COLO668 (cell line): ENCODE data around the gene GPR179.
A peak's percentile ranks its signal among the peaks of the same experiment; 100 is the strongest.
"Not testable (repeated sequence)": the region's sequence is repeated elsewhere in the genome, so short reads cannot be mapped to it uniquely, and the experiment has no call there.

Source experiments
- DNase-seq: peaks from one replicate; lab custom pipeline; 2025; ENCODE audit not compliant: unreplicated experiment; lab: John Stamatoyannopoulos, UW

Gene GPR179

DNA sequence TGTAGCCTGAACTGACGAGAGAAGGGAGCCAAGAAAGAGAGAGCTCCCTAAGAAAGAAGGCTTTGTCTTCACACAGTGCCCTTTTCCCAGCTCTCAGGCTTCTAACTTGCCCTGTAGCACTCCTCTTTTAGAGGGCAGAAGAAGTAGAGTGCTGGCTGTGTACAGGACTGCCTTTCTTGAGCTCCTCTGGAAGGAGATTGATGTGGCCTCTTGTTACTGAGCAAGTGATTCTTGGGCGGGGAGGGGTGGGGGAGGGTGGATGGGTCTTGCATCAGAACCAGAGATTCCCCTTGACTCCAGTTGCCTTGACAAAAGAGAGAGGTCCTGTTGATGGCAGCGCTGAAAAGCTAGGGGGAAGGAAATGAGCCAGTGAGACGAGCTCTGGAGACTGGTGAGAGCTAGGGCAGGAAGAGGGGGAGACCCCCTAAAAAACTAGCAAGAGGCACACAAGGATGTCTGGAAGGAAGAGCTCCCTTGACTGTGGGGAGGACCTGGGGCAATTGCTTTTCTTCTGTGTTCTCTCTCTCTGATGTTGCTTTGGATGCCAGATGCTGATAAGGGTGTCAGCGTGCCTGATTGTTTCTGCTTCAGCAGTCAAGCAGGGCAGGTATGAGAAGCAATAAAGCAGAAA is 18.4 kb downstream of the GPR179 start:
- DNase-seq = no peak

DNA sequence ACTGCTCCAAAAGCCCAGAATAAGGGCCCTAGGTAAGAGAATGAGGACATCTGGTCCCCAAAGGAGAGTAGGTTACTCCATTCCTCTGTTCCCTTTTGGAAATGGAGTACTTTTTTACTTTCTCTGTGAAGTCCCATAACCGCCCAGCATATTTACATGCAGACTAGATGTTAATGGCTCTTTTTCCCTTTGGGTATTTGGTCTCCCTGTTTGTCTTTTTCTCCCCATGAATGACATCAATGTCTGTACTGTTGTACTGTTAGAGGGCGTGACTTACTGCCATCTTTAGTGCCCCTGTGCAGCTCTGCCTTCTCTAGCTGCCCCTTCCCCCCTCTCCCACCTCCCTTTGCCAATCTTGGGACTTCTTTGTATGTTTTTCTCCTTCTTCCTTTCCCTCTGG is 19.0 kb downstream of the GPR179 start:
- no peak for DNase-seq

- no peak for DNase-seq
These were observed 19.5 kb downstream of the GPR179 start for GRCh38 chr17:38324141-38324697.

- DNase-seq = no peak
These were observed 20.9 kb downstream of the GPR179 start for GRCh38 chr17:38322897-38323296.

GRCh38 chr17:38322156-38322779 is 21.5 kb downstream of the GPR179 start:
- peak; percentile 39 for DNase-seq

GRCh38 chr17:38320482-38320881 is 23.3 kb downstream of the GPR179 start:
- no peak for DNase-seq

GRCh38 chr17:38317081-38317480 is 26.7 kb downstream of the GPR179 start:
- DNase-seq = no peak

DNA sequence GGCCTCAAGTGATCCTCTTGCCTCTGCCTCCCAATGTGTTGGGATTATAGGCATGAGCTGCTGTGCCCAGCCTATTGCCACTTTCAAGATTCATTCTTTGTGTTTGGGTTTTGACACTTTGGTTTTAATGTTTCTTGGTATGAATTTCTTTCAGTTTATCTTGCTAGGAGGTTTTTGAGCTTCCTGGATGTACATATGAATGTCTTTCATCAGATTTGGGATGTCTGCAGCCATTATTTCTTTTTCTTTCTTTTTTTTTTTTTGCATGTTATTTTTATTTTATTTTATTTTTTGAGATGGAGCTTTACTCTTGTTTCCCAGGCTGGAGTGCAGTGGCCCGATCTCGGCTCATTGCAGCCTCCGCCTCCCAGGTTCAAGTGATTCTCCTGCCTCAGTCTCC is 28.3 kb downstream of the GPR179 start:
- no peak for DNase-seq

- peak; percentile 93 for DNase-seq
These were observed 46.8 kb downstream of the GPR179 start, which contains the start of gene MRPL45 for GRCh38 chr17:38296834-38297517. TSS of gene MRPL45 (plus strand) at chr17:38297168. CDS start at chr17:38297184, 16 bp downstream.

DNA sequence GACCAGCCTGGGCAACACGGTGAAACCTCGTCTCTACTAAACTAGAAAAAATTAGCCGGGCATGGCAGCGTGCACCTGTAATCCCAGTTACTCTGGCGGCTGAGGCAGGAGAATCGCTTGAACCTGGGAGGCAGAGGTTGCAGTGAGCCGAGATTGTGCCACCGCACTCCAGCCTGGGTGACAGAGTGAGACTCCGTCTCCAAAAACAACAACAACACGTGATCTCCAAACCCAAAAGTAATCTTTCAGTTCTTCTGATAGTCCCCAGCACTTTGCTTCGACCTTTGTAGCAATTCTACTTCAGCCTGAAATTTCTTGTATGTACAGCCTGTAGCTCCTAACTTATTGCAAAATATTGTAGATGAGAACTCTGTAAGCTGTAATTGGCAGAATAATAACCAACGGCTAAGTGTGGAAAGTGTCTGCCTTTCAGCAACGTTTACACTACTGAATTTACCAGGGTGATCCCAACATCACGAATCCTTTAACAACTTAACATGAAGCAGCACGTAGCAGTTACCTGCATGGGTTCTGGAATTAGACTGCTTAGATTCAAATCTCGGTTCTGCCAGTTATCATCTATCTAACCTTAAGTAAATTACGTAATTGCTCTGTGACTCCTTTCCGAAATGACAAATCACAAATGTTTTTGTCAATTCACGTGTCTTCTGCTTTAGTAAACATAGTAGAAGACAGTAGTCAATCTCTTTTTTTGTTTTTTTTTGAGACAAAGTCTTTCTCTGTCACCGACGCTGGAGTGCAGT is 48.0 kb downstream of the GPR179 start:
- not testable (repeated sequence) for DNase-seq

DNA sequence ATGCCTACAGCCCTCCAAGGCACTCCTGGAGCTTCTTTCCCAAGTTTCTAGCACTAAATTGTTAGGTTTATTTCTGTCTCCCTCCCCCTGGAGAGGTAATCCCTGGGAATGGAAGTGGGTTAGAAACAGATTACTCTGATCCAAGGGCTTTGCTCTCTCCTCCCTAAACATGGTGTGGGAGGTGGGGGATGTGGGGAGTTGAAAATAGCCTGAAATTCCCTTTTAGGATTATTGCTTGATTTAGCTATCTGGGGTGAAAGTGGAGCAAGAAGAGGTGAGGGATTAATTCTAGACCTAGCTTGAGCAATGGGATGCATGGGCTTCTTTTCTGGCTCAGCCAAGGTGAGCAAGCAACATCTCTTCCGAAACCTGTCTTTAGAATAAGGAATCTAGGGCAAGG is 54.0 kb downstream of the GPR179 start:
- DNase-seq = not testable (repeated sequence)

- not testable (repeated sequence) for DNase-seq
These were observed 55.4 kb downstream of the GPR179 start for GRCh38 chr17:38288217-38288827.

- DNase-seq = peak; percentile 0
These were observed 57.2 kb downstream of the GPR179 start for GRCh38 chr17:38286501-38287091.

DNA sequence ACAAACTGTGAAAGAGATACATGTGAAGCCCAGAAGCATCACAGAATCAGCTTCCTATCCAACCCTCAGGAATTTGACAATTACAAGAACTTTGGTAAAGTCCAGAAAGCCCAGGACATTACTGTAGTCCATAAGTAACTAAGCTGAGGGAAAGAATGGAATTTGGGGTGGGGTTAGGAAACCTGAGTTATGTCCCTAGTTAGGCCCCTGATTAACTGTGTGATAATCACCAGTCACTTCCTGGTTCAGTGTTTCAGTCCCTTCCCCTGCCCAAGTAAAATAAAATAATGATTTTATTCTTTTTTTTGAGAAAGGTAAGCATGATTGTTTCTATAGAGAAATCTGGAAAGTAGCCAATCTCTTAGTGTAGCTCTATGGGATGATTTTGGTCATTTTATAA is 57.8 kb downstream of the GPR179 start:
- not testable (repeated sequence) for DNase-seq
